Neural progenitor cell (in vitro differentiated cells): ENCODE measurements around the gene FRMD8. TPM values are rescaled to one million over a fixed set of nuclear protein-coding genes. Genes with fewer than 3 reads are reported as not detected.
A peak's percentile ranks its signal among the peaks of the same experiment; 100 is the strongest.

Experiments
- DNase-seq: peaks from one replicate; pipeline ENCODE4 v3.0.0-alpha.2; 2016; ENCODE audit warnings: low spot score
- H2AFZ ChIP-seq: fragments of 200-600 bp; sonication (generic); replicated peaks from 2 replicates; pipeline ENCODE4 v1.6.1; 2016; ENCODE audit warnings: antibody characterized with exemption
- H3F3A ChIP-seq: fragments of 200-600 bp; sonication (generic); 2 replicates; pipeline ENCODE4 v1.6.1; 2016; ENCODE audit warnings: antibody characterized with exemption, low read depth
- H3K27ac ChIP-seq: fragments of 200-600 bp; sonication (generic); 2 replicates; pipeline ENCODE4 v1.5.1; 2016; ENCODE audit warnings: mild to moderate bottlenecking
- H3K27me3 ChIP-seq: fragments of 200-600 bp; sonication (generic); 2 replicates; pipeline ENCODE4 v1.6.1; 2016; ENCODE audit warnings: mild to moderate bottlenecking, moderate library complexity
- H3K36me3 ChIP-seq: fragments of 200-600 bp; sonication (generic); 2 replicates; pipeline ENCODE4 v1.5.1; 2016
- H3K4me1 ChIP-seq: fragments of 200-600 bp; sonication (generic); 2 replicates; pipeline ENCODE4 v1.6.1; 2016; ENCODE audit warnings: mixed run types
- H3K4me2 ChIP-seq: fragments of 200-600 bp; sonication (generic); 2 replicates; pipeline ENCODE4 v1.6.1; 2016
- H3K4me3 ChIP-seq: fragments of 200-600 bp; sonication (generic); 2 replicates; pipeline ENCODE4 v1.5.1; 2016
- H3K79me2 ChIP-seq: fragments of 200-600 bp; sonication (generic); 2 replicates; pipeline ENCODE4 v1.6.1; 2016; ENCODE audit warnings: low read depth
- H3K9ac ChIP-seq: fragments of 200-600 bp; sonication (generic); 2 replicates; pipeline ENCODE4 v1.6.1; 2016
- H3K9me3 ChIP-seq: fragments of 200-600 bp; sonication (generic); 2 replicates; pipeline ENCODE4 v1.5.1; 2016; ENCODE audit warnings: low read depth
- H4K20me1 ChIP-seq: fragments of 200-600 bp; sonication (generic); 2 replicates; pipeline ENCODE4 v1.6.1; 2016; ENCODE audit warnings: low read depth
- H3K27ac Mint-ChIP-seq: 3 replicates; pipeline ENCODE4 v1.8.0; 2021; ENCODE audit warnings: mixed read lengths
- H3K27me3 Mint-ChIP-seq: 2 replicates; pipeline ENCODE4 v1.8.0; 2022; ENCODE audit warnings: low read depth, mild to moderate bottlenecking, inconsistent platforms, moderate library complexity, mixed read lengths; ENCODE audit not compliant: insufficient read depth
- H3K36me3 Mint-ChIP-seq: 3 replicates; pipeline ENCODE4 v1.8.0; 2021; ENCODE audit warnings: mixed read lengths
- H3K4me1 Mint-ChIP-seq: 3 replicates; pipeline ENCODE4 v1.8.0; 2021; ENCODE audit warnings: mixed read lengths
- H3K4me3 Mint-ChIP-seq: 3 replicates; pipeline ENCODE4 v1.8.0; 2021; ENCODE audit warnings: mild to moderate bottlenecking, moderate library complexity, mixed read lengths
- H3K9me3 Mint-ChIP-seq: 3 replicates; pipeline ENCODE4 v1.8.0; 2020; ENCODE audit warnings: mixed read lengths
- CTCF ChIP-seq: fragments of 200-600 bp; sonication (generic); IDR thresholded peaks from 2 replicates; pipeline ENCODE4 v1.5.1; 2017; ENCODE audit warnings: antibody characterized with exemption, mild to moderate bottlenecking
- EZH2 ChIP-seq: fragments of 200-600 bp; sonication (generic); IDR thresholded peaks from 2 replicates; pipeline ENCODE4 v1.6.1; 2017; ENCODE audit warnings: antibody characterized with exemption, mild to moderate bottlenecking, moderate library complexity
- EZH2phosphoT487 ChIP-seq: fragments of 200-600 bp; sonication (generic); IDR thresholded peaks from 2 replicates; pipeline ENCODE4 v1.6.1; 2017; ENCODE audit warnings: antibody characterized with exemption
- total RNA-seq: library from RNA; depleted of rRNA; stranded (reverse); fragments of >200 nt; gene quantifications from 2 replicates; pipeline ENCODE4 v1.2.3, GENCODE V29; 2015; ENCODE audit warnings: low replicate concordance

FRMD8 gene
- total RNA-seq, 1 donor from 2014 or later, result 5.8 TPM

GRCh38 chr11:65425105-65425970 is 38.9 kb downstream of the FRMD8 start:
- Histone ChIP-seq H3K79me2 (peaks cover 54% of the 10 kb centered on the region), H3K9ac (no peak overlapping the region)
- no peak overlapping the region for H3K27ac Mint-ChIP-seq

DNA sequence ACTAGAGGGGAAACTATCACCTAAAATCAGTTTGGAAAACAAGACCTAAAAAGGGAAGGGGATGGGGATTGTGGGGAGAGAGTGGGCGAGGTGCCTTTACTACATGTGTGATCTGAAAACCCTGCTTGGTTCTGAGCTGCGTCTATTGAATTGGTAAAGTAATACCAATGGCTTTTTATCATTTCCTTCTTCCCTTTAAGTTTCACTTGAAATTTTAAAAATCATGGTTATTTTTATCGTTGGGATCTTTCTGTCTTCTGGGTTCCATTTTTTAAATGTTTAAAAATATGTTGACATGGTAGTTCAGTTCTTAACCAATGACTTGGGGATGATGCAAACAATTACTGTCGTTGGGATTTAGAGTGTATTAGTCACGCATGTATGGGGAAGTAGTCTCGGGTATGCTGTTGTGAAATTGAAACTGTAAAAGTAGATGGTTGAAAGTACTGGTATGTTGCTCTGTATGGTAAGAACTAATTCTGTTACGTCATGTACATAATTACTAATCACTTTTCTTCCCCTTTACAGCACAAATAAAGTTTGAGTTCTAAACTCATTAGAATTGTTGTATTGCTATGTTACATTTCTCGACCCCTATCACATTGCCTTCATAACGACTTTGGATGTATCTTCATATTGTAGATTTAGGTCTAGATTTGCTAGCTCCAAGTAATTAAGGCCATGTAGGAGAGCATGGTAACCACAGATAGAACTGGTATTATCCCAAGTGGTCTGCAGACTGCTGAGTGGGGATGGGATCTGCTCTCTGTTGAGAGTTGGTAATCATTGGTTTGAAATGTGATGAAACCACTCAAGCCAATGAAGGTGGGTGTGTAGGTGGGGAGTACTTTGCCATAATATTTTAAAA is 39.8 kb downstream of the FRMD8 start:
- TF ChIP-seq EZH2 (no peak), EZH2phosphoT487 (no peak), CTCF (no peak)
- no peak overlapping the region for H3K27ac Mint-ChIP-seq
- H3K27ac ChIP-seq, result no peak overlapping the region
- peaks cover 5% of the 10 kb centered on the region for H3K36me3 Mint-ChIP-seq
- H3K9ac ChIP-seq, result no peak overlapping the region
- no peaks in the 10 kb centered on the region for H3K27me3 ChIP-seq
- H3K27me3 Mint-ChIP-seq, result peaks cover 17% of the 10 kb centered on the region
- no peaks in the 10 kb centered on the region for H3K36me3 ChIP-seq
- H3K4me1 Mint-ChIP-seq, result peaks cover 80% of the 10 kb centered on the region
- peaks cover 45% of the 10 kb centered on the region for H3K79me2 ChIP-seq
- H2AFZ ChIP-seq, result no peak overlapping the region
- peak overlapping the region; percentile 44 for H3K4me2 ChIP-seq
- no peaks in the 10 kb centered on the region for H3K9me3 ChIP-seq
- H4K20me1 ChIP-seq, result peaks cover 4% of the 10 kb centered on the region
- no peak overlapping the region for H3K4me3 ChIP-seq
- H3F3A ChIP-seq, result peaks cover 17% of the 10 kb centered on the region
- no peaks in the 10 kb centered on the region for H3K9me3 Mint-ChIP-seq
- DNase-seq, result no peak
- H3K4me1 ChIP-seq, result peaks cover 24% of the 10 kb centered on the region
- H3K4me3 Mint-ChIP-seq, result peak overlapping the region; percentile 54

More at GRCh38 chr11:65425105-65425970, 38.9 kb downstream of the FRMD8 start:
- Histone ChIP-seq H3K4me3 (no peak overlapping the region), H3K36me3 (no peaks in the 10 kb centered on the region), H3K9me3 (no peaks in the 10 kb centered on the region), H3K4me1 (peaks cover 33% of the 10 kb centered on the region), H2AFZ (no peak overlapping the region), H4K20me1 (peaks cover 4% of the 10 kb centered on the region), H3K27ac (no peak overlapping the region), H3F3A (peaks cover 22% of the 10 kb centered on the region), H3K27me3 (no peaks in the 10 kb centered on the region), H3K4me2 (peak overlapping the region; percentile 44)
- peaks cover 17% of the 10 kb centered on the region for H3K27me3 Mint-ChIP-seq
- TF ChIP-seq EZH2 (no peak), EZH2phosphoT487 (no peak), CTCF (no peak)
- peaks cover 84% of the 10 kb centered on the region for H3K4me1 Mint-ChIP-seq
- no peaks in the 10 kb centered on the region for H3K9me3 Mint-ChIP-seq
- peaks cover 5% of the 10 kb centered on the region for H3K36me3 Mint-ChIP-seq
- peak; percentile 36 for DNase-seq
- H3K4me3 Mint-ChIP-seq, result peak overlapping the region; percentile 75

GRCh38 chr11:65426839-65427690 is 40.6 kb downstream of the FRMD8 start:
- H3K9ac ChIP-seq, result no peak overlapping the region
- TF ChIP-seq EZH2phosphoT487 (no peak), EZH2 (no peak), CTCF (no peak)
- no peak overlapping the region for H3K27ac Mint-ChIP-seq
- no peak overlapping the region for H3K4me3 Mint-ChIP-seq
- no peaks in the 10 kb centered on the region for H3K36me3 ChIP-seq
- H3K27ac ChIP-seq, result no peak overlapping the region
- H3K9me3 Mint-ChIP-seq, result no peaks in the 10 kb centered on the region
- H3K4me3 ChIP-seq, result no peak overlapping the region
- H3F3A ChIP-seq, result peaks cover 10% of the 10 kb centered on the region
- peaks cover 16% of the 10 kb centered on the region for H3K4me1 ChIP-seq
- no peak for DNase-seq
- H3K27me3 Mint-ChIP-seq, result peaks cover 17% of the 10 kb centered on the region
- H3K4me2 ChIP-seq, result no peak overlapping the region
- peaks cover 73% of the 10 kb centered on the region for H3K4me1 Mint-ChIP-seq
- H3K9me3 ChIP-seq, result no peaks in the 10 kb centered on the region
- no peaks in the 10 kb centered on the region for H3K27me3 ChIP-seq
- H3K36me3 Mint-ChIP-seq, result peaks cover 5% of the 10 kb centered on the region
- H3K79me2 ChIP-seq, result peaks cover 37% of the 10 kb centered on the region
- H4K20me1 ChIP-seq, result peaks cover 4% of the 10 kb centered on the region
- no peak overlapping the region for H2AFZ ChIP-seq
